Measurements from ENCODE around the gene MAGEA2.
"Not testable (repeated sequence)": the region's sequence is repeated elsewhere in the genome, so short reads cannot be mapped to it uniquely, and the experiment has no call there.

Gene MAGEA2

GRCh38 chrX:152735860-152736511, 17.7 kb downstream of the MAGEA2 start:
- Histone ChIP-seq H3K27me3 (ENCODE audit: control insufficient read depth, insufficient read depth, low read length) (no peaks in the 10 kb centered on the region), H3K27ac (ENCODE audit: low read depth, low read length) (no peak overlapping the region)

DNA sequence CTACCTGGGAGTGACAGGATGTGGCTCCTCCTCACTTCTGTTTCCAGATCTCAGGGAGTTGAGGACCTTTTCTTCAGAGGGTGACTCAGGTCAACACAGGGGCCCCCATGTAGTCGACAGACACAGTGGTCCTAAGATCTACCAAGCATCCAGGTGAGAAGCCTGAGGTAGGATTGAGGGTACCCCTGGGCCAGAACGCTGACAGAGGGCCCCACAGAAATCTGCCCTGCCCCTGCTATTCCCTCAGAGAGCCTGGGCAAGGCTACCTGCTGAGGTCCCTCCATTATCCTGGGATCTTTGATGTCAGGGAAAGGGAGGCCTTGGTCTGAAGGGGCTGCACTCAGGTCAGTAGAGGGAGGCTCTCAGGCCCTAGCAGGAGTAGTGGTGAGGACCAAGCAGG, 18.5 kb downstream of the MAGEA2 start:
- H3K9ac ChIP-seq (ENCODE audit: low read depth, low read length), result no peak overlapping the region
- H3K27ac ChIP-seq (ENCODE audit: low read depth, low read length), result no peak overlapping the region
- H3K27me3 ChIP-seq (ENCODE audit: control insufficient read depth, insufficient read depth, low read length), result no peaks in the 10 kb centered on the region
- H3K9me3 ChIP-seq (ENCODE audit: control insufficient read depth, insufficient read depth, low read length), result peaks cover 34% of the 10 kb centered on the region
- no peak overlapping the region for H3K4me3 ChIP-seq (ENCODE audit: low read depth, low read length)
- no peaks in the 10 kb centered on the region for H3K36me3 ChIP-seq (ENCODE audit: control insufficient read depth, insufficient read depth, low read length)
- H3K4me1 ChIP-seq (ENCODE audit: control insufficient read depth, insufficient read depth, low read length), result no peaks in the 10 kb centered on the region

More at GRCh38 chrX:152735860-152736511, 17.7 kb downstream of the MAGEA2 start:
- Histone ChIP-seq H3K9ac (ENCODE audit: low read depth, low read length) (no peak overlapping the region), H3K9me3 (ENCODE audit: control insufficient read depth, insufficient read depth, low read length) (peaks cover 30% of the 10 kb centered on the region), H3K4me1 (ENCODE audit: control insufficient read depth, insufficient read depth, low read length) (no peaks in the 10 kb centered on the region), H3K36me3 (ENCODE audit: control insufficient read depth, insufficient read depth, low read length) (no peaks in the 10 kb centered on the region), H3K4me3 (ENCODE audit: low read depth, low read length) (no peak overlapping the region)

- H3K9me3 ChIP-seq (ENCODE audit: control insufficient read depth, insufficient read depth, low read length), result peaks cover 29% of the 10 kb centered on the region
- not testable (repeated sequence) for H3K27me3 ChIP-seq (ENCODE audit: control insufficient read depth, insufficient read depth, low read length); H3K4me3 ChIP-seq (ENCODE audit: low read depth, low read length); H3K9ac ChIP-seq (ENCODE audit: low read depth, low read length); H3K27ac ChIP-seq (ENCODE audit: low read depth, low read length); H3K36me3 ChIP-seq (ENCODE audit: control insufficient read depth, insufficient read depth, low read length); H3K4me1 ChIP-seq (ENCODE audit: control insufficient read depth, insufficient read depth, low read length)
Measured at GRCh38 chrX:152734143-152734858, 19.3 kb downstream of the MAGEA2 start.

DNA sequence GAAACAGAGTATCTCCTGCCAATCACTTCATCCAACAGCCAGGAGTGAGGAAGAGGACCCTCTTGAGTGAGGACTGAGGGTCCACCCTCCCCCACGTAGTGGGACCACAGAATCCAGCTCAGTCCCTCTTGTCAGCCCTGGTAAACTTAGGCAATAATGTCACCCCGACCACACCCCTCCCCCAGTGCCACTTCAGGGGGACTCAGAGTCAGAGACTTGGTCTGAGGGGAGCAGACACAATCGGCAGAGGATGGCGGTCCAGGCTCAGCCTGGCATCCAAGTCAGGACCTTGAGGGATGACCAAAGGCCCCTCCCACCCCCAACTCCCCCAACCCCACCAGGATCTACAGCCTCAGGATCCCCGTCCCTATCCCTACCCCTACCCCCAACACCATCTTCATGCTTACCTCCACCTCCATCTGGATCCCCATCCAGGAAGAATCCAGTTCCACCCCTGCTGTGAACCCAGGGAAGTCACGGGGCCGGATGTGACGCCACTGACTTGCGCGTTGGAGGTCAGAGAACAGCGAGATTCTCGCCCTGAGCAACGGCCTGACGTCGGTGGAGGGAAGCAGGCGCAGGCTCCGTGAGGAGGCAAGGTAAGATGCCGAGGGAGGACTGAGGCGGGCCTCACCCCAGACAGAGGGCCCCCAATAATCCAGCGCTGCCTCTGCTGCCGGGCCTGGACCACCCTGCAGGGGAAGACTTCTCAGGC, 20.2 kb downstream of the MAGEA2 start, which contains the start of the genes CSAG1 and MAGEA12:
CSAG1 (minus strand) TSS at position 461 of the 715 bp plus-strand sequence. CDS start 1,261 bp downstream, outside the sequence.
MAGEA12 (plus strand) TSS at position 497 of the 715 bp plus-strand sequence. CDS start 2,405 bp downstream, outside the sequence.
- H3K4me1 ChIP-seq (ENCODE audit: control insufficient read depth, insufficient read depth, low read length), result no peaks in the 10 kb centered on the region
- no peaks in the 10 kb centered on the region for H3K36me3 ChIP-seq (ENCODE audit: control insufficient read depth, insufficient read depth, low read length)
- H3K9me3 ChIP-seq (ENCODE audit: control insufficient read depth, insufficient read depth, low read length), result peaks cover 33% of the 10 kb centered on the region
- H3K27ac ChIP-seq (ENCODE audit: low read depth, low read length), result no peak within 1 kb of the TSS
- no peak within 1 kb of the TSS for H3K9ac ChIP-seq (ENCODE audit: low read depth, low read length)
- no peak within 1 kb of the TSS for H3K4me3 ChIP-seq (ENCODE audit: low read depth, low read length)
- H3K27me3 ChIP-seq (ENCODE audit: control insufficient read depth, insufficient read depth, low read length), result no peaks in the 10 kb centered on the region

GRCh38 chrX:152725409-152725808, 28.2 kb downstream of the MAGEA2 start:
- H3K9me3 ChIP-seq (ENCODE audit: control insufficient read depth, insufficient read depth, low read length), result peaks cover 18% of the 10 kb centered on the region

DNA sequence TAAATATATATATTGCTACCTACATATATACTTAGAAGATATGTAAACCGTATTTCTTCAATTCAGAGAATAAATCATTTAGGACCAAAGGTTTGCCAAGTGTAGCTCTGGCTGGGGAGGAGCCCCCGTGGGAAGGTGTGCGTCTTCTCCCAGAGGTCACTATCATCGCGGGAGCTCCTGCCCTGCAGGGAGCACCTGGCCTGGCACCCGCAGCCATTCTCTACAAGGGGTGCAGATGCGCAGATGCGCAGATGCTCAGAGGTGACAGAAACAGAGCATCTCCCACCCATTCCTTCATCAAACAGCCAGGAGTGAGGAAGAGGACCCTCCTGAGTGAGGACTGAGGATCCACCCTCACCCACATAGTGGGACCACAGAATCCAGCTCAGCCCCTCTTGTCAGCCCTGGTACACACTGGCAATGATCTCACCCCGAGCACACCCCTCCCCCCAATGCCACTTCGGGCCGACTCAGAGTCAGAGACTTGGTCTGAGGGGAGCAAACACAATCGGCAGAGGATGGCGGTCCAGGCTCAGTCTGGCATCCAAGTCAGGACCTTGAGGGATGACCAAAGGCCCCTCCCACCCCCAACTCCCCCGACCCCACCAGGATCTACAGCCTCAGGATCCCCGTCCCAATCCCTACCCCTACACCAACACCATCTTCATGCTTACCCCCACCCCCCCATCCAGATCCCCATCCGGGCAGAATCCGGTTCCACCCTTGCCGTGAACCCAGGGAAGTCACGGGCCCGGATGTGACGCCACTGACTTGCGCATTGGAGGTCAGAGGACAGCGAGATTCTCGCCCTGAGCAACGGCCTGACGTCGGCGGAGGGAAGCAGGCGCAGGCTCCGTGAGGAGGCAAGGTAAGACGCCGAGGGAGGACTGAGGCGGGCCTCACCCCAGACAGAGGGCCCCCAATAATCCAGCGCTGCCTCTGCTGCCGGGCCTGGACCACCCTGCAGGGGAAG, 39.5 kb downstream of the MAGEA2 start, which contains the start of gene MAGEA2B:
MAGEA2B (plus strand) TSS at position 814 of the 973 bp plus-strand sequence. CDS start 2,479 bp downstream, outside the sequence.
- H3K27ac ChIP-seq (ENCODE audit: low read depth, low read length); H3K27me3 ChIP-seq (ENCODE audit: control insufficient read depth, insufficient read depth, low read length); H3K4me3 ChIP-seq (ENCODE audit: low read depth, low read length); H3K9me3 ChIP-seq (ENCODE audit: control insufficient read depth, insufficient read depth, low read length); H3K9ac ChIP-seq (ENCODE audit: low read depth, low read length); H3K4me1 ChIP-seq (ENCODE audit: control insufficient read depth, insufficient read depth, low read length); H3K36me3 ChIP-seq (ENCODE audit: control insufficient read depth, insufficient read depth, low read length): not testable (repeated sequence)

More at GRCh38 chrX:152725409-152725808, 28.2 kb downstream of the MAGEA2 start:
- H3K9ac ChIP-seq (ENCODE audit: low read depth, low read length), result no peak overlapping the region
- H3K4me3 ChIP-seq (ENCODE audit: low read depth, low read length), result no peak overlapping the region
- H3K4me1 ChIP-seq (ENCODE audit: control insufficient read depth, insufficient read depth, low read length), result no peaks in the 10 kb centered on the region
- no peaks in the 10 kb centered on the region for H3K36me3 ChIP-seq (ENCODE audit: control insufficient read depth, insufficient read depth, low read length)
- no peak overlapping the region for H3K27ac ChIP-seq (ENCODE audit: low read depth, low read length)
- no peaks in the 10 kb centered on the region for H3K27me3 ChIP-seq (ENCODE audit: control insufficient read depth, insufficient read depth, low read length)

DNA sequence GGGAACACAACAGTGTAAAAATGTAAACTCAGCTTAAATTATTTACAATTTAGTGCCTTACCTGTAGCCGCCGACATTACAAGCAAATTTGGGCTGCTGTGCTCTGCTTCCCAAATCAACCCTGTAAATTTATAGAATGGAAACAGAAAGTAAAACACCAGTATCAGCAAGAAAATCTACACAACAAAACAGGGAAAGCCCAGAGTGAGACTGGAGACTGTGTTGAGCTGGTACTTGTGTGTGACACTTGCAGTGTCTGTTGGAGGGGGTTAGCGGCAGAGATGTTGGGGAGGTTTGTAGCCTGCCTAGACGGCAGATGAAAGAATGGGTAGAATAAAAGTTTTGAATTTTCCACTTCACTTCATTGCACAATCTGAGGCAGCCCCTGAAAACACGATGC, 40.4 kb downstream of the MAGEA2 start:
- not testable (repeated sequence) for H3K4me3 ChIP-seq (ENCODE audit: low read depth, low read length)

DNA sequence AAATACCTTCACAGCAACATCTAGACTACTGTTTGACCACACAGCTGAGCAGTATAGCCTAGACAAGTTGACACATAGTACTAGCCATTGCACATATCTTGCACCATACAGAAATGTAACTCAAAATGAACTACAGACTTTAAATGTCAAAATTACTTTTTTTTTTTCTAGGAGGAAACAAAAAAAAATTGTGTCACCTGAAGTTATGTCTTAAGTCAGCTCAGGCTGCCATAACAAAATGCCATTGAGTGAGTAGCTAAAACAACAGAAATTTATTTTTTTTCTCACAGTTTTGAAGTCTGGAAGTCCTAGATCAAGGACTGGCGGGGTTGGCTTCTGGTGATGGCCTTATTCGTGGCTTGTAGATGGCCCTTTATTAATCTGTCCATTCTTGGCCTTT, 44.5 kb downstream of the MAGEA2 start, which contains the start of gene CSAG2:
CSAG2 (minus strand) TSS at position 101 of the 400 bp plus-strand sequence. CDS start 161 bp downstream, outside the sequence.
- not testable (repeated sequence) for H3K4me3 ChIP-seq (ENCODE audit: low read depth, low read length); H3K27ac ChIP-seq (ENCODE audit: low read depth, low read length); H3K27me3 ChIP-seq (ENCODE audit: control insufficient read depth, insufficient read depth, low read length); H3K4me1 ChIP-seq (ENCODE audit: control insufficient read depth, insufficient read depth, low read length); H3K9me3 ChIP-seq (ENCODE audit: control insufficient read depth, insufficient read depth, low read length); H3K36me3 ChIP-seq (ENCODE audit: control insufficient read depth, insufficient read depth, low read length); H3K9ac ChIP-seq (ENCODE audit: low read depth, low read length)

More for the DNA sequence above, 40.4 kb downstream of the MAGEA2 start:
- H3K9ac ChIP-seq (ENCODE audit: low read depth, low read length); H3K4me1 ChIP-seq (ENCODE audit: control insufficient read depth, insufficient read depth, low read length); H3K27ac ChIP-seq (ENCODE audit: low read depth, low read length); H3K27me3 ChIP-seq (ENCODE audit: control insufficient read depth, insufficient read depth, low read length); H3K36me3 ChIP-seq (ENCODE audit: control insufficient read depth, insufficient read depth, low read length); H3K9me3 ChIP-seq (ENCODE audit: control insufficient read depth, insufficient read depth, low read length): not testable (repeated sequence)

DNA sequence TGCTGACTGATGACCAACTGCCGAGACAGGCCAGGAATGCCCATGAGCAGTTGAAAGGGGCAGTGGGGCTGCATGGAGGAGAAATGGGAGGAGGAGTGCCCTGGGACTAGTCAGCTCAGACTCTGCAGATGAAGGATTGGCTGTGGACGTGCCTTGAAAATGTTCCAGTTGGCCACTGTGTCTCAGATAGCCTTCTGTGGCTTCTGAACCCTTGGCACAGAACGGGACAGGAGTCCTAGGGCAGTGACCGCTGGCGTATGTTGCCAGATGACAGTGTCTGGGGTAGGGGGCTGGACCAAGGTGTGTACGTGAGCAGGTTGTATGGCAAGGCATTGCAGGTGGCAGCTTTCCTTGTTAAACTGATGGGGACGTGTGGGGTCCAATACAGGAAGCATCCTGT, 47.1 kb downstream of the MAGEA2 start:
- not testable (repeated sequence) for H3K9ac ChIP-seq (ENCODE audit: low read depth, low read length); H3K27me3 ChIP-seq (ENCODE audit: control insufficient read depth, insufficient read depth, low read length); H3K36me3 ChIP-seq (ENCODE audit: control insufficient read depth, insufficient read depth, low read length); H3K4me3 ChIP-seq (ENCODE audit: low read depth, low read length); H3K27ac ChIP-seq (ENCODE audit: low read depth, low read length); H3K4me1 ChIP-seq (ENCODE audit: control insufficient read depth, insufficient read depth, low read length); H3K9me3 ChIP-seq (ENCODE audit: control insufficient read depth, insufficient read depth, low read length)

- H3K9ac ChIP-seq (ENCODE audit: low read depth, low read length); H3K27me3 ChIP-seq (ENCODE audit: control insufficient read depth, insufficient read depth, low read length): not testable (repeated sequence)
Measured at GRCh38 chrX:152700390-152700789, 53.3 kb downstream of the MAGEA2 start.

More at GRCh38 chrX:152700390-152700789, 53.3 kb downstream of the MAGEA2 start:
- H3K36me3 ChIP-seq (ENCODE audit: control insufficient read depth, insufficient read depth, low read length); H3K9me3 ChIP-seq (ENCODE audit: control insufficient read depth, insufficient read depth, low read length); H3K4me3 ChIP-seq (ENCODE audit: low read depth, low read length); H3K27ac ChIP-seq (ENCODE audit: low read depth, low read length); H3K4me1 ChIP-seq (ENCODE audit: control insufficient read depth, insufficient read depth, low read length): not testable (repeated sequence)

Measured in HUES48 (cell line).